Right atrium auricular region (tissue), 2 donors: Measurements from ENCODE around the gene FAM222B. TPM values are rescaled to one million over a fixed set of nuclear protein-coding genes. Genes with fewer than 3 reads are reported as not detected.
"Not testable (repeated sequence)": the region's sequence is repeated elsewhere in the genome, so short reads cannot be mapped to it uniquely, and the experiment has no call there.

Experiments used
- DNase-seq: peaks from one replicate; pipeline ENCODE4 v3.0.0-alpha.2; 2019; ENCODE audit warnings: low spot score
- H3K27ac ChIP-seq, 2 donors: fragments of 200-600 bp; sonication (generic); 1 replicate in 1 of 2; 2 replicates in 1 of 2; pipeline ENCODE4 v1.5.1; 2016 to 2019
- H3K27me3 ChIP-seq, 2 donors: fragments of 200-600 bp; sonication (generic); one replicate each; pipeline versions ENCODE4 v1.5.1 to v1.6.0; 2017 to 2019
- H3K36me3 ChIP-seq: fragments of 200-600 bp; sonication (generic); one replicate; pipeline ENCODE4 v1.5.1; 2016
- H3K4me1 ChIP-seq, 2 donors: fragments of 200-600 bp; sonication (generic); one replicate each; pipeline versions ENCODE4 v1.5.1 to v1.6.0; 2017 to 2019
- H3K4me3 ChIP-seq, 2 donors: fragments of 200-600 bp; sonication (generic); 1 replicate in 1 of 2; 2 replicates in 1 of 2; pipeline ENCODE4 v1.5.1; 2017 to 2019; ENCODE audit warnings: mild to moderate bottlenecking in 1 of 2, moderate library complexity in 1 of 2
- H3K9me3 ChIP-seq, 2 donors: fragments of 200-600 bp; sonication (generic); one replicate each; pipeline ENCODE4 v1.5.1; 2019
- CTCF ChIP-seq, 2 donors: fragments of 200-600 bp; sonication (generic); IDR thresholded peaks; one replicate each; pipeline ENCODE4 v1.5.1; 2019; ENCODE audit warnings: antibody characterized with exemption in 2 of 2
- total RNA-seq, 2 donors: library from RNA; depleted of rRNA; stranded (reverse); fragments of >200 nt; gene quantifications; one replicate each; pipeline ENCODE4 v1.1.0, GENCODE V29; 2016

The FAM222B gene
- total RNA-seq, 2 donors from 2014 or later, result 26.5 to 30.0 TPM

GRCh38 chr17:28725166-28725659, 117.4 kb downstream of the FAM222B start:
- DNase-seq, result no peak
- no peaks in the 10 kb centered on the region for H3K9me3 ChIP-seq
- TF ChIP-seq CTCF (IDR thresholded peaks at IDR 0.05), result no peak
- H3K4me1 ChIP-seq, result peaks cover 0 to 51% of the 10 kb centered on the region in 2 donors
- peaks cover 40% of the 10 kb centered on the region for H3K36me3 ChIP-seq
- H3K27me3 ChIP-seq, result no peaks in the 10 kb centered on the region
- peak overlapping the region; percentile 68 to 97 for H3K27ac ChIP-seq
- H3K4me3 ChIP-seq, result peak overlapping the region; percentile 75 to 82

- H3K27ac ChIP-seq, result no peak overlapping the region
- no peak for TF ChIP-seq CTCF (IDR thresholded peaks at IDR 0.05)
- DNase-seq, result no peak
- no peak overlapping the region for H3K4me3 ChIP-seq
- no peaks in the 10 kb centered on the region for H3K27me3 ChIP-seq
- H3K36me3 ChIP-seq, result peaks cover 40% of the 10 kb centered on the region
- peaks cover 0 to 53% of the 10 kb centered on the region in 2 donors for H3K4me1 ChIP-seq
- H3K9me3 ChIP-seq, result no peaks in the 10 kb centered on the region
Observed at GRCh38 chr17:28724500-28725165, 118.0 kb downstream of the FAM222B start.

GRCh38 chr17:28723836-28724499, 118.6 kb downstream of the FAM222B start:
- not testable (repeated sequence) for H3K9me3 ChIP-seq, H3K27me3 ChIP-seq, DNase-seq, H3K4me3 ChIP-seq, H3K27ac ChIP-seq
- peaks cover 0 to 53% of the 10 kb centered on the region in 2 donors for H3K4me1 ChIP-seq
- peaks cover 40% of the 10 kb centered on the region for H3K36me3 ChIP-seq

- H3K4me3 ChIP-seq, result no peak overlapping the region
- no peaks in the 10 kb centered on the region for H3K9me3 ChIP-seq
- H3K27me3 ChIP-seq, result no peaks in the 10 kb centered on the region
- no peak overlapping the region for H3K27ac ChIP-seq
- peaks cover 40% of the 10 kb centered on the region for H3K36me3 ChIP-seq
- no peak for TF ChIP-seq CTCF (IDR thresholded peaks at IDR 0.05)
- DNase-seq, result no peak
- peaks cover 0 to 59% of the 10 kb centered on the region in 2 donors for H3K4me1 ChIP-seq
Observed at GRCh38 chr17:28723159-28723835, 119.3 kb downstream of the FAM222B start.

GRCh38 chr17:28722417-28723158, 120.0 kb downstream of the FAM222B start:
- H3K9me3 ChIP-seq, result no peaks in the 10 kb centered on the region
- no peaks in the 10 kb centered on the region for H3K27me3 ChIP-seq
- DNase-seq, result no peak
- no peak overlapping the region for H3K27ac ChIP-seq
- TF ChIP-seq CTCF (IDR thresholded peaks at IDR 0.05), result no peak
- peaks cover 40% of the 10 kb centered on the region for H3K36me3 ChIP-seq
- H3K4me1 ChIP-seq, result peaks cover 0 to 62% of the 10 kb centered on the region in 2 donors
- H3K4me3 ChIP-seq, result no peak overlapping the region

- not testable (repeated sequence) for H3K9me3 ChIP-seq, DNase-seq, H3K27me3 ChIP-seq
- peak overlapping the region; percentile 86 to 88 for H3K4me3 ChIP-seq
- peaks cover 0 to 62% of the 10 kb centered on the region in 2 donors for H3K4me1 ChIP-seq
- H3K36me3 ChIP-seq, result peaks cover 40% of the 10 kb centered on the region
- H3K27ac ChIP-seq, result peak overlapping the region in 1 of 2 donors; percentile 91
Observed at GRCh38 chr17:28720997-28721329, 121.6 kb downstream of the FAM222B start.
